Measurements from ENCODE around the gene ARHGAP1. TPM values are rescaled to one million over a fixed set of nuclear protein-coding genes. Genes with fewer than 3 reads are reported as not detected.

ARHGAP1 gene
- total RNA-seq, 1 donor from 2014 or later: 80.3 TPM

GRCh38 chr11:46641639-46642038 lies 58.8 kb downstream of the ARHGAP1 start:
- intact Hi-C loops (cut with DNase I): no loop called here
- Histone ChIP-seq H3K27me3 (no peaks in the 10 kb centered on the region), H3K4me1 (no peaks in the 10 kb centered on the region), H3K36me3 (peaks cover 0 to 20% of the 10 kb centered on the region in 2 donors), H3K9me3 (no peaks in the 10 kb centered on the region), H3K27ac (no peak overlapping the region), H3K4me3 (no peak overlapping the region)
- no peak for TF ChIP-seq CTCF (IDR thresholded peaks at IDR 0.05)
- TF ChIP-seq POLR2AphosphoS5 (IDR thresholded peaks at IDR 0.05; ENCODE audit: insufficient read depth in 1 of 2, low read depth in 1 of 2): no peak
- TF ChIP-seq POLR2A (IDR thresholded peaks at IDR 0.05): no peak
- no peak for DNase-seq (ENCODE audit: extremely low spot score in 2 of 2)

- no peaks in the 10 kb centered on the region for H3K4me1 ChIP-seq
- no peaks in the 10 kb centered on the region for H3K9me3 ChIP-seq
- TF ChIP-seq POLR2A (IDR thresholded peaks at IDR 0.05): no peak
- TF ChIP-seq POLR2AphosphoS5 (IDR thresholded peaks at IDR 0.05; ENCODE audit: insufficient read depth in 1 of 2, low read depth in 1 of 2): no peak
- TF ChIP-seq CTCF (IDR thresholded peaks at IDR 0.05): no peak
- no peak for DNase-seq (ENCODE audit: extremely low spot score in 2 of 2)
- H3K4me3 ChIP-seq: no peak overlapping the region
- no peaks in the 10 kb centered on the region for H3K27me3 ChIP-seq
- intact Hi-C loops (cut with DNase I): no loop called here
- H3K27ac ChIP-seq: no peak overlapping the region
- peaks cover 0 to 11% of the 10 kb centered on the region in 2 donors for H3K36me3 ChIP-seq
Measured at GRCh38 chr11:46640036-46640788, 60.2 kb downstream of the ARHGAP1 start.

GRCh38 chr11:46639197-46639839 lies 61.1 kb downstream of the ARHGAP1 start:
- Histone ChIP-seq H3K27me3 (no peaks in the 10 kb centered on the region), H3K9me3 (no peaks in the 10 kb centered on the region), H3K27ac (no peak overlapping the region), H3K4me1 (no peaks in the 10 kb centered on the region), H3K36me3 (peaks cover 0 to 5% of the 10 kb centered on the region in 2 donors), H3K4me3 (no peak overlapping the region)
- TF ChIP-seq POLR2AphosphoS5 (IDR thresholded peaks at IDR 0.05; ENCODE audit: insufficient read depth in 1 of 2, low read depth in 1 of 2): no peak
- TF ChIP-seq POLR2A (IDR thresholded peaks at IDR 0.05): no peak
- TF ChIP-seq CTCF (IDR thresholded peaks at IDR 0.05): no peak
- intact Hi-C loops (cut with DNase I): no loop called here
- DNase-seq (ENCODE audit: extremely low spot score in 2 of 2): no peak

GRCh38 chr11:46637546-46637945 lies 62.9 kb downstream of the ARHGAP1 start:
- intact Hi-C loops (cut with DNase I): no loop called here
- H3K36me3 ChIP-seq: peaks cover 0 to 5% of the 10 kb centered on the region in 2 donors
- DNase-seq (ENCODE audit: extremely low spot score in 2 of 2): no peak

More at GRCh38 chr11:46637546-46637945, 62.9 kb downstream of the ARHGAP1 start:
- TF ChIP-seq POLR2AphosphoS5 (IDR thresholded peaks at IDR 0.05; ENCODE audit: insufficient read depth in 1 of 2, low read depth in 1 of 2) (no peak), CTCF (IDR thresholded peaks at IDR 0.05) (no peak), POLR2A (IDR thresholded peaks at IDR 0.05) (no peak)
- Histone ChIP-seq H3K4me3 (no peak overlapping the region), H3K4me1 (no peaks in the 10 kb centered on the region), H3K9me3 (no peaks in the 10 kb centered on the region), H3K27ac (no peak overlapping the region), H3K27me3 (no peaks in the 10 kb centered on the region)

All from vagina (tissue), 2 donors.